ENCODE results near the gene MUC5AC.
A peak's percentile ranks its signal among the peaks of the same experiment; 100 is the strongest.

Gene MUC5AC

DNA sequence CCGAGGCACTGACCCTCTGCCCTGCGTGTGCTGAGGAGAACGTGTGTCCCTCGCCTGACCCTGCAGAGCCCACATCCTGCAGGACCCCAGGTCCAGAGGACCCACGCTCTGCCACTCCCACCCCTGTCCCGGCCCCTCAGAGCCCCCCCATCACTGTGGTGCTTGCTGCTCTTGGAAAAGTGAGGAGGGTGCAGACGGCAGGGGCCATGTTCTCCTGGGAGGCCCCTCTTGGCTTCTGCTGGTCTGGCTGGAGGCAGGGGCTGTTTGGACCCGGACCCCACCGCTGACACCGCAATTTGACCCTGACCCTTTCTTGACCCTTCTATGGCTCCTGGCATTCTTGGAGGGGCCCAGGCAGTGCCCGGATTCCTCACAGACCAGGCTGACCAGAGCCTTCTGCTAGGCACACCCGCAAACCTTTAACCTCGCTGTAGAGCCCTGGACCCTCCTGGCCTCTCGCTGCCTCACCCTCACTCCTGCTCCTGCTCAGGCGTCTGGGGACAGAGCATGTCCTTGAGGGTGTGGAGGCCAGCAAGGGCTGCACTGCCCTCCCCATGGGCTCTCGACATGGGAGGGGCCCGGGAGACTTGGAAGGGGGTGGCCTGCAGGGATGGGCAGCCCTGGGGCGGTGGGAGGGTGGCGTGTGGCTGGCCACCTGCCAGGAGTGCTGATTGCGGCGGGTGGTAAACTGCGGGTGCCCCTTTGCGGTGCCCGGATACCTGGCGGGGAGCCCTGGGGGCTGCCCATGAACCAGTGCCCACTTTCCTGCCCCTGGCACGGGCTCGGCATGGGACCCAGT lies 37.0 kb upstream of the MUC5AC start:
- no peak for DNase-seq (ENCODE audit: low spot score)

DNA sequence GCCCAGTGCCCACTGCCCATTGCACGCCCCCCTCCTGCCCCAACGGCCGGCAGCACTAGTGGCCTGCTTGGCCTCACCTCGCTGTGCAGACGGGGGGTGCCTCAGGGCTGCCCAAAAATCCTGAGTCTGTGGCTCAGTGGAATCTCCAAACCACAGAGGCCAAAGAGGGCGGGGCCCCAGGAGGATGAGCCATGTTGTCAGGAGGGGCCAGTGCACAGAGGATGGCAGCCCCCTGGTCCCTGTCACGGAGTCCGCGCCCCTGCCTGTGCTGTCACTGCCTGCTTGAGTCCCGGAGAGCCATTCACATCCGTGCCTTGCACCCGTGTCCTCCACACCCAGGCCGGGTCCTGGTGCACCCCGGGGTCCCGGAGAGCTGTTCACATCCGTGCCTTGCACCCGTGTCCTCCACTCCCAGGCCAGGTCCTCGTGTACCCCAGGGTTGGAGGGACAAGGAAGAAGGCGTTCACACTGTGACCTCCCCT lies 36.4 kb upstream of the MUC5AC start:
- DNase-seq (ENCODE audit: low spot score): no peak

DNA sequence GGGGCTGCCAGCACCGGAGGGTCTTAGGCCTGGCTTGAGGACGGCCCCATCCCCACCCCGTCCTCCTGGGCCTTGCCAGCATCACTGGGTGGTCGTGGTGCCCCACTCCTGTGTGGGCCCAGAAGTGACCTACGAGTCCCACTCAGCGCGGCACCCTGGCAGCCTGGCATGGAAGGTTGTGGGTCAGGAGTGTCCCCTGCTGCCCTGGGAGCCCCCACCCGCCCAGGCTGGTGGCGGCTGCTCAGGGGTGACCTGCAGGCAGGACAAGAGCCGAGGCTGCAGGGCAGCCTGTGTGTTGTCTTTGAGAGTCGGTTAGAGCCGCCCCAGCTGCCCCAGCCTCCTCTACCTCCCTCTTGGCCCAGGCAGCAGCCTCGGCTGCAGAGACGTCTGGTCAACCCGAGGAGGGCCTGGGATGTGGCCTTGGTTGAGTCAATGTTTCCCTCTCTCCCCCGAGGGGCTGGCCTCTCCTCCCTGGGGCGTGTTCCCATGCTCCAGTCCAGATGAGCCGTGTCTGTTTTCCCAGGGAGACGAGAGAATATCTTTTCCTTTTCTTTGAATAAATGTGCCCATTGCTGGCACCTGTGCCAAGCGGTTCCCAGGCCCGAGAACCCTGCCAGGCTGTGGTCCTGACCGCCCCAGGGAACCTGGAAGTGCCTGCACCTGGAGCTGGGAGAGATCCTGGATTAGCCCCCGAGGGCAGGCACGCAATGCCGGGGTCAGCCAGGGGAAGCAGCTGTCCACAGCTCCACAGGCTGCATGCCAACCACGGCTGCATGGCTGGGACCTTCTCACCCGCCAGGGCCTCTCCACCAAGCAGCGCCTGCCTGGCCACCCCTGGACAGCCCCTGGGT lies 35.7 kb upstream of the MUC5AC start:
- DNase-seq (ENCODE audit: low spot score): no peak

DNA sequence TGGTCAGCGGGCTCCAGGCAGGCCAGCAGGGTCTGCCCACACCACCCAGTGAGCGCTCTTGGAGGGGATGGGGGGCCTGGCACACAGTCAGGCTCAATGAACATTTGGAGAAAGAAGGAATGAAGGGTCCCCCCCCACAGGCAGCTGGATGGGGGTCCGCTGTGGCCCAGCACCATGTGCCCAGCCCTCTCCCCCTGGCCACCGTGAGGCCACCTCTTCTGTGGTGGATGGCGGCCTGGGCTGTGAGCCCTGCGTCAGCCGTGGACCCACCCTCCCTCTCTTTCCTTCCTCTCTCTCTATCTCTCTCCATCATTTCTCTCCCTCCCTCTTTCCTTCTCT lies 35.1 kb upstream of the MUC5AC start:
- no peak for DNase-seq (ENCODE audit: low spot score)

DNA sequence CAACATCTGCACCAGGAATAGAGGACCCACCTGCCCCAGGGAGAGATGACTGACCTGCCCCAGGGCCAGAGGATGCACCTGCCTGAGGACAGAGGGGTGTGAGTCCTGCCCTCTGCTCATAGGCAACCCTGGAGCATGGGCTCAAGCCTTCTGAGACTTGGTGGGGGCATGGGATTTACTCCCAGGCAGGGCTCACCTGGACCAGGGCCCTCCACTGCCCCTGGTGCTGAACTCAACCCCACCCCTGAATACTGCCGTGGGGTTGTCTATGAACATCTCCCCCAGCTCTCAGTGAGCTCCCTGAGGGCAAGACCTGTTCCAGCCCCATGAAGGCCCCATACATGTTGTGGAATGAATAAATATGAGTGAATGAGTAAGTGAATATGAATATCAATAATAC lies 33.8 kb upstream of the MUC5AC start:
- no peak for DNase-seq (ENCODE audit: low spot score)

DNA sequence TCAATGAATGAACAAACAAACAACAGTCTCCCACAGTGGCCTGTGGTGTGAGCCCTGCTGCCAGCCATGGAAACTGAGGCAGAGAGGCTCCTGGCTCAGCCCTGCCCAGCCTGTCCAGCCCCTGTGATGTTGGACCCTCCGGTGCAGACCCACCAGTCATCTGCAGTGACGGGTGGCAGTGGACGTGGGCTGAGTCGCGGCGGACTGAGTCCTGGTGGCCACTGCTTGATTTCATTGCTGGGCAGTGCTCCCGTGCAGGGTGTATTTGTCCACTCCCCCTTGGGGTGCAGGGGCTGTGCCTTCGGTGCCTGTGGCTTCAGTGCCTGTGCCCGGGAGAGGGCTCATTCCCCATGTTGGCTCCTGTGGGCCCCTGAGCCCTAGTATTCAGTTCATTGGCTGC lies 31.9 kb upstream of the MUC5AC start:
- DNase-seq (ENCODE audit: low spot score): no peak

DNA sequence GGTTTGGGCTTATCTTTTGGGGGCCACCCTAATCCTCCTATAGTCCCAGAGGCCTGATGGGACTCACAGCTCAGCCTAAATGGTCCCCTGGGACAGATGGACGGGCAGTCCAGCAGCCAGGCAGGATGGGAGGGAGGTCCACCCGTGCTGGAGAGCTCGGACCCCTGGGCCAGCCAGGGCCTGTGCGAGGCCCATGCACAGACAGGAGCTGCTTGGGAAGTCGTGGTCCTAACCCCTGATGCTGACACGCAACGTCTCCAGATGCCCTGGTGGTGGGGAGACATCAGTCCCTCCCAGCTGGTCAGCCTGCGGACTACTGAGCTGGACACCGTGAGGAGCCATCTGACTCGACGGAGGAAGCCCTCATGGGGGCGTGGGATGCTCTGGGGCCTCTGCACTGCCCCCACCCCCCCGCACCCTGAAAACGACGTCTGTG lies 31.2 kb upstream of the MUC5AC start:
- no peak for DNase-seq (ENCODE audit: low spot score)

DNA sequence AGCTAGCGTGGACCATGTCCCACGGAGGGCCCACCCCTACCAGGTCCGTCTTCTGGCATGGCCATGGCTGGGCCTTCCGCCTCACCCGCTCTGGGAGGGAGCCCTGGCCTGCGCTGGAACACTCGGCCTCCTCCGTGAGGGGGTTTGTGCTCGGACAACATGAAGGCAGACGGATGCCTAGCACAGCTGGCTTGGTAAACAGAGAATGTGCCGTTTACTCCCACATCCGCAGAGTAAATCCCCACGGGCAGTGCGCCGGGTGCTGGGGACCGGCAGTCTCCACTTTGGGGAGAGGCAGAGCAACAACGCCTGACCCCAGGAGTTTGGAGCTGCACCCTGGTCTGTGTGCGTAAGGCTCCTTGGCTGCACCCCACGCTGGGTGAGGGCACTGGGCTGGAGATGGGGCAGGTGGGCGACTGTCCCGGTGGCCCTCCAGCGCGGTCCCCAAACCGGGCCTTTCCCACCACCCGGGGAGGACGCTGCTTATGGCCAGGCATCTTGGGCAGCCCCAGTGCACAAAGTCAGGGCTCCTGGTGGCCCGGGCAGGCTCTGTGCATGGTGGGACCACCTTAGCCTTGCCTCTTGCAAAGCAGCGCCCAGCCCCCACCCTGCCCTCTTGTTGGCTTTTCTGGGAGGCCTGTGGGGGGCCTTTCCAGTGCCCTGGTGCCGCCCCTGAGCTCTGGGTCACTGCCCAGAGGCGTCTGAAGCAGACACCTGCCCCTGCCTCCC lies 30.7 kb upstream of the MUC5AC start:
- DNase-seq (ENCODE audit: low spot score): no peak

DNA sequence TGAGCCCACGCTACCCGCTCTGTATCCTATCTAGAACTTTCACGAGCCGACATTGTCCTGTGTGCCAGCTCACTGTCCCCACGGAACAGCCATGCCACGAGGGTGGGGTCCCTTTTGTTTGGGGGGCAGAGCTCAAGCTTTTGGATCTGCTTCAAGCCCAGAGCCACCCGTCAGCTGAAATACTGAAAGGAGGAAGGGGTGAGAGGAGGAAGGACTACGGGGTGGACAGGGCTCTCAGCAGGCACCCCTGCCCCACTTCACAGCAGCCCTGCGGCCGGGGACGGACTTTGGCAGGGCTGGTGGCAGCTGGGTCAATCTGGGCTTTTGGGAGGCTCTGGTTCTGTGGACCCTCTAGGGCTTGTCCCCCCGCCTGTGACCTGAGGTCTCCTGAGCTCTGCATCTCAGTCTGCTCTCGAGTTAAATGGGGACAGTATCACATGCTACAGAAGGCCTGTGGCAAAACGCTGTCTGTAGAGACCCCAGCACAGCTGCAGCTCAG lies 30.0 kb upstream of the MUC5AC start:
- DNase-seq (ENCODE audit: low spot score): no peak

DNA sequence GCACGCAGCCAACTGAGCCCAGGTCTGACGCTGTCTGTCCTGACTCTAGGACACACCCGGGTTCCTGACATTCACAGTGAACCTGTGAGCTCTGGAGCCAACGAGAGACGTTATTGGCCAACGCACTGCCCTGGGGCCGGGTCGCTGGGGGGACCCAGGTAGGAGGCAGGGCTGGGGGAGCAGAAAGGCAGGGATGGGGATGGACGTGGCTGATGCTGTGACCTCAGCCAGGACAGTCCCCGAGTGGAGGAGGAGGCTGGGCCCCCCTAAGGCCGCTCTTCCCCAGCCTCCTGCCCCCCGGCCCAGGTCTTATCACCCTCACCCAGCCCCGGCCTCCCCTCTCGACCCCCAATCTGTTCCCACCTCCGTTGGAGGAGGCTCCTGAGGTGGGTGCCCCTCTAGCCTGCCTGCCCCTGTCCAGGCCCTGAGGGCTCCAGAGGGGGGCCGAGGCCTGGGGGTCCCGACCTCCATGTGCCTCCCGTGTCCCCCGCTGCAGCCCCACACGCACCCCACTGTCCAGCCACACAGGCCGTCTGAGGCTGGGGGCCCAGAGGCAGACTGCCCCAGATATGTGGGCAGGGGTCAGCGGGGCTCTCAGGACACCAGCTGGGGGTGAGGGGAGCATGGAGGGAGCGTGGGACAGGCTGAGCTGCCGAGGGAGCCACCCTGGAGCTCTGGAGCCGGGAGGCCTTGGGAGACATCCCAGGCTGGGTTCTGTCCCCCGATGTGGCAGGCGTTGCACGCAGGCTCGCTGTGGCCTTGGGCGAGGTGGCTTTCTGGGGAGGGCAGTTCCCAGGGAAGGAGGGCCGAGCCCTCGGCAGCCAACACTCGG lies 29.2 kb upstream of the MUC5AC start:
- no peak for DNase-seq (ENCODE audit: low spot score)

DNA sequence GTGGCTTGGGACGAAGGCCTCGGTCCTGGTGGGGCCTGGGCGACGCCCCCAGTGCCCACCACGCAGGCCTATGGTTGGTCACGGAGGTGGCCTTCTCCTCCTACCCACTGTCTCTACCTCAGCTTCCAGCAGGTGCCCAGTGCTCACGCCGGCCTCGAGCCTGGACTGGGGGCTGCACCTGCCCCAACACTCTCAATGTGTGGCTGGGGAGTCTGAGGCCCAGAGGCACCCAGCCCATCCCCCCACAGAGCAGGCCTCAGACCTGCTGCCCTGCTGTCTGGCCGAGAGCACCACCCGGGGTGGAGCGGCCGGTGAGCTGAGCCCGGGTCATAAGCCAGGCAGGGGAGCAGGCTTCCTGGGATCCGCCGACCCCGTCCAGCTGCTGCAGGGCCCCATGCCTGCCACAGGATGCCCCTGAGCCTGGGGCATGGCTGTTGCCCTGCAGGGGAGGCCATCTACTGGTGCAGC lies 28.6 kb upstream of the MUC5AC start:
- DNase-seq (ENCODE audit: low spot score): no peak

DNA sequence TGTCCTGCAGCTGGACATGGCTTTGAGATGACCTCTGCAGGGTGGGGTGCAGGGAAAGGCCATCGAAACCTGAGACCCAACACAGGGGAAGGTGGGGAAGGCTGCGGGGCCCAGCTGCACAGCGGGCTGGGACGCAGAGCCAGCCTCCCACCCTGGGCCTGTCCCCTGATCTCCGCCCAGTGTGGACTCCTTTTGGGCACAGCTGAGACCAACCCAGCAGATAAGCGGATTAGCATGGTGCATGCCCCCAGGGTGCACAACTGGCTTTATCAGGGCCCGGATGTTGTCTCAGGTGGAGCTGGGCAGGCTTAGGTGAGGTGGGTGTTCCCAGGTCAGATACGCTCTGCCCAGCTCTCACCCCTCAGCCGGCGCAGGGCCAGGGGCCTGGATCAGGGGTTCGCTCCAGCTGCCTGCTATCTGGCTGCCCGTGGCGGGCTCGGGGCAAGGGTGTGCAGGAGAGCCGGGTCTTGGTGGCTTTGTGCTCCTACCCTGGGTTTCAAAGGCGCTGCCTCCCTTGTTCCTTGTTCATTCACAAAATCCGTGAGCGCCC lies 28.1 kb upstream of the MUC5AC start:
- DNase-seq (ENCODE audit: low spot score): no peak

DNA sequence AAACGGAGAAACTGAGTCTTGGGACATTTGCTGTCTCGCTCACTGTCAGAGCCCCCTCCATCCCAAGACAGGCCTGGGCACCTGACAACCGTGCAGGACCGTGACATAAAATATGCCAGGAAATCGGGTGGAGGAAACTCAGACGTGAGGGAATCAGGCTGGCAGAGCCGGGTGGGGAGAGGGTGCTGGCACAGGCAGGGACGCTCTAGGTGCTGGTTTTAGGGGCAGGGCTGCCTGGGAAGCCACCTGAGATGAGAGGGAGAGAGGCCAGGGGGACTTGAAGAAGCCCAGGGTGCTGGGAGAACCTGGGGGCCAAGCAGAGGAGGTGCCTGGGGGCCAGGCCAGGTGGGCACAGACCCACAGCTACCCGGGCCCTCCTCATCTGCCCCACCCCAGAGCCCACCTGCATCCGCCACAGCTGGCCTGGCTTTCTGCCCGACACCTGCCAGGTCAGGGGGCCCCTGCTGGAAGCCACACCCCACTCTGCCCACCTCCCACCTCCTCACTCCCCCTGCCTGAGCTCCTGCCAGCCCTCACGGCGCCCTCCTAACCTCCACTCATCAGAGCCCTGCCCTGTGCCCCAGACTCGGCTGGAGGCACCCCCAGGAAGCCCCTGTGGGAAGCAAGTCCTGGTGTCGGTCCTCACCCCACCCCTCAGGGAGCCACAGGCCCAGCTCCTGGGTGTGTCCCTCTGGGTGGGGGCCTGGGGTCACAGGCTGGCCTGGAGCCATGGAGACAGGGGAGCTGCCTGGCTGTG lies 27.3 kb upstream of the MUC5AC start:
- DNase-seq (ENCODE audit: low spot score): no peak

DNA sequence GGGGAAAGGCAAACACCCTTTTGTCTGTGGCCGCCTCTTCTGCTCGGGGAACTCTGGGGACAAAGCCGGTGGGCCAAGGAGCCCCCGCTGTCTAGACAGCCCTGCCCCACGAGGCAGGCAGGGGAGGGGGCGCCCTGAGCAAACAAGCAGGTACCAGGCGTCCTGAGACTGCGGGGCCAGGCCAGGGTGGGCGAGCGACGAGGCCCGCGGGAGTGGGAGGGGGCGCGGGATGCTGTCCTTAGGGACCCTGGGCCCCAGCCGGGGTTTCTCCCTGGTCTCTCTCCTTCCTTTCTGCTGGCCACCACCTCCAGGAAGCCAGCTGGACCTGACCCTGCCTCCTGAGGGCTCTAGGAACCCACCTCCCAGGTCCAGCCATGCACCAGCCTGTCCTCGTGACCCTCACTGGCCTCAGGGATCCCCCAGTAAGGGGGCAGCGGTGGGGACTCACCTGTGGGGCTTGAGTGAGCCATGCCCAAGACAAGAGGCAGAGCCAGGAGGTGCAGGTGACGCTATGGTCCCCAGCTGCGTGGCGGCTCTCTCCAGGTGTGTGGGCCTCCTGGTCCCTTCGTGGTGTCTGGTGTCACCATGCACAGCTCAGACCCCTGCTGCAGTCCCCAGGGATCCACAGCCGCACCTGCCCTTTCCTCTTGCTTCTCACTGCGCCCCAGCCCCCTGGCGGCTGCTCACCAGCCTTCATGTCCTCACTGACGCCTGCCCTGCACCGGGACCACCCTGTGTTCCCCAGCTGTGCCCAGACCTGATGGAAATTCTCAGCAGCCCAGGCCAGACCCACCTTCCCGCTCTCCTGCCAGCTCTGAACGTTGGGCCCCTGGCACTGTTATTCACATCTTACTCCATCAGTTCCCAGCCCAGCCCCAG lies 26.5 kb upstream of the MUC5AC start:
- DNase-seq (ENCODE audit: low spot score): peak; percentile 55

DNA sequence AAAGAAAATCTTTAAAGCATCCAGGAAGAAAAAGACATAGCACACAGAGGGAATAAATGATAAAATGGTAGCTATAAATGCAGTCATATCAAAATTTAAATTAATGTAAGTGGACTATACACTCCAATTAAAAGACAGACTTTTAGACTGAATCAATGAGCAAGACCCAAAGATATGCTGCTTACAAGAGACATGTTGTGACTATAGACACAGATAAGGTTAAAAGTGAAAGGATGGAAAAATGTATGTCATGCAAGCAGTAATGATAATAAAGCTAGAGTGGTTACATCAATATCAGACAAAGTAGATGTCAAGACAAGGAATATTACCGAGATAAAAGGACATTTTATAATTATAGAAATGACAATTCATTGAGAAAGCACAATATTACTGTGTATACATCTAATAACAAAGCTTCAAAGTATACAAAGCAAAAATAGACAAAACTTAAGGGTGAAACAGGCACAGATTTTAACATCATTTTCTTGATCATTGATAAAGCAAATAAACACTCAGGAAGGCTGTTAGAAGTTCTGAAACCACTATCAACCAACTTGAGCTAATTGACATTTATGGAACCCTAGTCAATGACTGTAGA lies 22.8 kb upstream of the MUC5AC start:
- no peak for DNase-seq (ENCODE audit: low spot score)

DNA sequence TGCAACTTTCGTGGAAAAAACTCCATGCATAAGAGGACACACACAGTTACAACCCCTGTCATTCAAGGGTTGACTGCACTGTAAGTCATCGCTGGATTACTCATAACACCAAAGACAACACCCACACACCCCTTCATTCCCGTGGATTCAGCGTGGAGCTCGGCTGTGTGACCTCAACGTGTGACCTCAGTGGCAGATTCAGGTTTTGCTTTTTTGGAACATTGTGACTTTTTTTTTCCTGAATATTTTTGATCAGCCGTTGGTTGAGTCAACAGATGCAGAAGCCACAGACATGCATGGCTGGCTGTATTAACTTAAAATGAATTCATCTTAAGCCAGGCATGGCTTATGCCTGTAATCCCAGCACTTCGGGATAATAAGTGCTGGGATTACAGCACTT lies 19.7 kb upstream of the MUC5AC start:
- DNase-seq (ENCODE audit: low spot score): no peak

DNA sequence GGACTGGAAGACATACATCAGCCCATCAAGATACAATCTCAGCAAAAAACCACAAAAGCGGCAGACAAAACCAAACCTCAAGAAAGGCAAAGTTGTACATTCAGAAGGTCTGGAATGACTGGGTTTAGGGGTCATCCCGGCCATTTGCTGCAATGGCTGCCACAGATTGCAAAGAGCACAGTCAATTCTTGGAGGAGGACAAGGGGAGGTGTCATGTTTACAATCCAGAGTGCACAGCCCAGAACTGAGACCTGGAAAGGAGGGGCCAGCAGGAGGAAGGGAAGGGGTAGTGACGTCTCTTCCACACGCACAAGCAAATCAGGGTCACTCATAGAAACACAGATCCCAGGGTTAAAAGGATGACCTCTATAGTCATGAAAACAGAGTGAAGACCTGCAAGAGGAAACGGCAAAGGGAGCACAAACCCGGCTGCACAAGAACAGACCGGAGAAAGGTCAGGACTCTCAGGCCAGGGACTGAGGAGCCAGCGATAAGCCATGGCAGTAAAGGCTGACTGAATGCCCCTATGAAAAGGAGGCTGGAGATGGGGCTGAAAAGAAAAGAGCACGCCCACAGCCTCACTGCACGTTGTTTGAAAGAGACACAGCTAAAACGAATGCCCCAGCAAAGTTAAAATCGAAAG lies 18.2 kb upstream of the MUC5AC start:
- DNase-seq (ENCODE audit: low spot score): no peak

Data from SK-N-DZ (cell line).